GM18499 (cell line): ENCODE results near the gene SNAPC3.
"Not testable (repeated sequence)": the region's sequence is repeated elsewhere in the genome, so short reads cannot be mapped to it uniquely, and the experiment has no call there.

Source experiments
- ATAC-seq: cut with Tn5 transposase; IDR thresholded peaks from one replicate; pipeline ENCODE4 v1.9.1; 2021; ENCODE audit warnings: moderate number of reproducible peaks; ENCODE audit not compliant: insufficient read depth, unreplicated experiment

SNAPC3 gene

GRCh38 chr9:15421990-15422371, 695 bp upstream of the SNAPC3 start:
- ATAC-seq, result no peak

GRCh38 chr9:15423231-15423985, 732 bp downstream of the SNAPC3 start:
- ATAC-seq, result no peak

GRCh38 chr9:15426019-15426418, 3.3 kb downstream of the SNAPC3 start:
- ATAC-seq, result peak; percentile 51

DNA sequence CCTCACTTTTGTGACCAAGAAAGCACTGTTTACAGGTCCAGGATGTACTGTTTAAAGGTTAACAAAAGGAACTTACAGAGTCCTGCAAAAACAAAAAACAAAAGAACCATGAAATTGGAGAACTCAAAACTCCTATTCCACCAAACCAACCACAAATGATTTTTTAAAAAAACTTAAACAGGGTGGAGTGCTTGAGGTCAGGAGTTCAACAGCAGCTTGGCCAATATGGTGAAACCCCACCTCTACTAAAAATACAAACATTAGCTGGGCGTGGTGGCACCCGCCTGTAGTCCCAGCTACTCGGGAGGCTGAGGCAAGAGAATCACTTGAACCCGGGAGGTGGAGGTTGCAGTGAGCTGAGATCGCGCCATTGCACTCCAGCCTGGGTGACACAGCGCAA, 5.0 kb downstream of the SNAPC3 start:
- not testable (repeated sequence) for ATAC-seq

GRCh38 chr9:15430920-15431844, 8.5 kb downstream of the SNAPC3 start:
- no peak for ATAC-seq

- no peak for ATAC-seq
Measured at GRCh38 chr9:15433191-15433590, 10.5 kb downstream of the SNAPC3 start.

DNA sequence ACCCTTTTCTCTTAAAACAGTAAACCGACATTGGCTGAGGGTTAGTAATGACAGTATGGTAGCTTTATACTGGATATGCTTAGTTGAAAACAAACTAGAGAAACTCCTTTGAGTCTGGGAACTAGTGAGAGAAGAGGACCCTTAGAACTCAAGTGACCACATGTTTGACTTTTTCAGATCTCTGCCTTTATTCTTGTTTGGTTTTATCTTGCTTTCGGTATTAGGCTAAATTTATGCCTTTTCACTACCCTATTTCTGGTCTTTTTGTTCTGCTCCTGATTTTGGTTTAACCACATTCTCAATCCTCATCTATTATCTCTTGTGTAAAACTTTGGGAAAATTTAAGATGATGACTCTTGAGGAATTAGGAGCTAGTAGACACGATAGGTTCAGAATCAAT, 11.0 kb downstream of the SNAPC3 start:
- no peak for ATAC-seq

DNA sequence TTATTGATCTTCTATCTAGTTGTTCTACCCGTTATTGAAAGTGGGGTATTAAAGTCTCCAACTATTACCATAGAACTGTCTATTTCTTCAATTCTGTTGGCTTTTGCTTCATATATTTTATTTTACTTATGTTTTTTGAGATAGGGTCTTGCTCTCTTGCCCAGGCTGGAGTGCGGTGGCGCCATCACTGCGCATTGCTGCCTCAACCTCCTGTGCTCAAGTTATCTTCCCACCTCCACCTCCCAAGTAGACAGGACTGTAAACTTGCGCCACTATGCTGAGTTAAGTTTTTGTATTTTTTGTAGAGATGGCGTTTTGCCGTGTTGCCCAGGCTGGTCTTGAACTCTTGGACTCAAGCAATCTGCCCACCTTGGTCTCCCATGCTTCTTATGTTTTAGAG, 16.2 kb downstream of the SNAPC3 start:
- ATAC-seq, result no peak

DNA sequence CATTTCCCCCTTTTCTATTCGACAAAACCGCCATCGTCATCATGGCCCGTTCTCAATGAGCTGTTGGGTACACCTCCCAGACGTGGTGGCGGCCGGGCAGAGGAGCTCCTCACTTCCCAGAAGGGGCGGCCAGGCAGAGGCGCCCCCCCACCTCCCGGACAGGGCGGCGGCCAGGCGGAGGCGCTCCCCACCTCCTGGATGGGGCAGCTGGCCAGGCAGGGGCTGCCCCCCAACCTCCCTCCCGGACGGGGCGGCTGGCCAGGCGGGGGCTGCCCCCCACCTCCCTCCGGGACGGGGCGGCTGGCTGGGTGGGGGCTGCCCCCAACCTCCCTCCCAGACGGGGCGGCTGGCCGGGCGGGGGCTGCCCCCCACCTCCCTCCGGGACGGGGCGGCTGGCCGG, 19.2 kb downstream of the SNAPC3 start:
- not testable (repeated sequence) for ATAC-seq

GRCh38 chr9:15442264-15442663, 19.6 kb downstream of the SNAPC3 start:
- ATAC-seq, result not testable (repeated sequence)

- ATAC-seq, result no peak
Measured at GRCh38 chr9:15444141-15444540, 21.5 kb downstream of the SNAPC3 start.

GRCh38 chr9:15453956-15454355, 31.3 kb downstream of the SNAPC3 start:
- no peak for ATAC-seq

- no peak for ATAC-seq
Measured at GRCh38 chr9:15461056-15461455, 38.4 kb downstream of the SNAPC3 start.

DNA sequence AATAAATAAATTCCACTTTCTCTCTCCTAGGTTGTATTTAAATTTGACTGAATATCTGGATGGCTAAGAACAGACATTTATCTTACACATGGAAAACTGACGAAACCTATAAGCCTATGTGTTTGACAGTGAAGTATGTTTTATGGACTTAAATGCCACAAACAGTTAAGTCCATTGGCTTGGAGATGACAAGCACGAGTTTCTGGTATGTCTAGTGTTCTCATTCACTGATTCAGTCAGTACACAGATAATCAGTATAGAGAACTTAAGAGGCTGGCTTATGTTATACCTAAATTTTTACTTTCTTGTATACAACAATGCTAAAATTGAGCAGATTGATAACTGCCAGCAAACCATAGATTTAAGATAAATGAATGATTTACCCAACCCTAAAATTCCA, 38.9 kb downstream of the SNAPC3 start:
- ATAC-seq, result no peak

- no peak for ATAC-seq
Measured at GRCh38 chr9:15468145-15468544, 45.5 kb downstream of the SNAPC3 start.

GRCh38 chr9:15469406-15469805, 46.7 kb downstream of the SNAPC3 start:
- no peak for ATAC-seq

DNA sequence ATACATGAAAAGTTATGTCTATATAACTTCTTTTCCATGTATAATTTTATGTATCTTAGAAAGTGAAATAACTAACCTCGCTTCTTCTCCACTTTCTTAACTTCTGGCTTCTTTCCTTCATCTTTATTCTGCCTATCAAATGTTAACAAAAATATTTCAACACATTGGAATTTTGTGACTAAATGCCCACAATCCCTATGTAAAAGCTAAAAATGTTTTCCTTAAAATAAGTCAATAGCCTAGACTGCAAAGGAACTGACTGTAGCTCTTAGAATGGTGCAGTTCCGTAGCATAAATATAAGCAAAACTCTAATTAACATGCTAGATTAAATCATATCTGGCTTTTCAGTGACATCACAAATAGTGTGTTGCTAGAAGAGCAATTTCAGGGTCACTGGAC, 47.2 kb downstream of the SNAPC3 start:
- no peak for ATAC-seq

GRCh38 chr9:15475923-15476536, 53.4 kb downstream of the SNAPC3 start:
- ATAC-seq, result peak; percentile 43

- ATAC-seq, result no peak
Measured at GRCh38 chr9:15480028-15480427, 57.4 kb downstream of the SNAPC3 start.

GRCh38 chr9:15482146-15482545, 59.5 kb downstream of the SNAPC3 start:
- no peak for ATAC-seq

DNA sequence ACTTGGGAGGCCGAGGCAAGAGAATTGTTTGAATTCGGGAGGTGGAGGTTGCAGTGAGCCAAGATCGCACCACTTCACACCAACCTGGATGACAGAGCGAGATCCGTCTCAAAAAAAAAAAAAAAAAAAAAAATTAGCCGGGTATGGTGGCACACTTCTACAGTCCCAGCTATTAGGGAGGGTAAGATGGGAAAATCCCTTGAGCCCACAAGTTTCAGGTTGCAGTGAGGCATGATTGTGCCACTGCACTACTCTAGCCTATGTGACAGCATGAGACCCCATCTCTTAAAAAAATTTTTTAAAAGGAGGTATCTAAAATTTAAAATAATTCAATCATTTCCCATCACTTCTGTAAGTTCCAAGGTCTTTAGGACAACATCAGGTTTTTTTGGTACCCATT, 62.1 kb downstream of the SNAPC3 start:
- ATAC-seq, result no peak
